ENCODE results near the gene NOP56. TPM values are rescaled to one million over a fixed set of nuclear protein-coding genes. Genes with fewer than 3 reads are reported as not detected.

Gene NOP56
- polyA plus RNA-seq, 2 donors: 135 to 175 TPM

GRCh38 chr20:2617099-2617714 is 35.2 kb upstream of the NOP56 start:
- H3K36me3 ChIP-seq (ENCODE audit: control insufficient read depth in 2 of 2, insufficient read depth in 2 of 2, low read length in 1 of 2): no peaks in the 10 kb centered on the region
- no peak overlapping the region for H3K4me3 ChIP-seq (ENCODE audit: low read depth in 1 of 2, low read length in 2 of 2)
- H3K27me3 ChIP-seq (ENCODE audit: control insufficient read depth in 1 of 2, insufficient read depth in 2 of 2, low read length in 2 of 2): peaks cover 0 to 2% of the 10 kb centered on the region in 2 donors
- H3K4me1 ChIP-seq (ENCODE audit: control insufficient read depth in 2 of 2, insufficient read depth in 2 of 2, low read length in 1 of 2): no peaks in the 10 kb centered on the region
- no peaks in the 10 kb centered on the region for H3K9me3 ChIP-seq (ENCODE audit: control insufficient read depth in 2 of 2, insufficient read depth in 1 of 2, low read depth in 1 of 2, low read length in 1 of 2)
- H3K27ac ChIP-seq (ENCODE audit: low read depth in 2 of 2, low read length in 1 of 2): no peak overlapping the region
- WGBS, 2 donors: 85 to 88% methylated on average over 16 of the region's 16 CpGs

- Histone ChIP-seq H3K36me3 (ENCODE audit: control insufficient read depth in 2 of 2, insufficient read depth in 2 of 2, low read length in 1 of 2) (no peaks in the 10 kb centered on the region), H3K9me3 (ENCODE audit: control insufficient read depth in 2 of 2, insufficient read depth in 1 of 2, low read depth in 1 of 2, low read length in 1 of 2) (no peaks in the 10 kb centered on the region), H3K27ac (ENCODE audit: low read depth in 2 of 2, low read length in 1 of 2) (no peak overlapping the region), H3K27me3 (ENCODE audit: control insufficient read depth in 1 of 2, insufficient read depth in 2 of 2, low read length in 2 of 2) (peaks cover 0 to 2% of the 10 kb centered on the region in 2 donors), H3K4me3 (ENCODE audit: low read depth in 1 of 2, low read length in 2 of 2) (no peak overlapping the region), H3K4me1 (ENCODE audit: control insufficient read depth in 2 of 2, insufficient read depth in 2 of 2, low read length in 1 of 2) (no peaks in the 10 kb centered on the region)
- 75 to 77% methylated on average over 6 of the region's 6 CpGs for WGBS, 2 donors
Measured at GRCh38 chr20:2618815-2619214, 33.6 kb upstream of the NOP56 start.

- H3K36me3 ChIP-seq (ENCODE audit: control insufficient read depth in 2 of 2, insufficient read depth in 2 of 2, low read length in 1 of 2): no peaks in the 10 kb centered on the region
- H3K4me3 ChIP-seq (ENCODE audit: low read depth in 1 of 2, low read length in 2 of 2): no peak overlapping the region
- peaks cover 0 to 2% of the 10 kb centered on the region in 2 donors for H3K27me3 ChIP-seq (ENCODE audit: control insufficient read depth in 1 of 2, insufficient read depth in 2 of 2, low read length in 2 of 2)
- no peak overlapping the region for H3K27ac ChIP-seq (ENCODE audit: low read depth in 2 of 2, low read length in 1 of 2)
- H3K9me3 ChIP-seq (ENCODE audit: control insufficient read depth in 2 of 2, insufficient read depth in 1 of 2, low read depth in 1 of 2, low read length in 1 of 2): no peaks in the 10 kb centered on the region
- H3K4me1 ChIP-seq (ENCODE audit: control insufficient read depth in 2 of 2, insufficient read depth in 2 of 2, low read length in 1 of 2): no peaks in the 10 kb centered on the region
- 64 to 74% methylated on average over 2 of the region's 2 CpGs for WGBS, 2 donors
Measured at GRCh38 chr20:2619337-2619736, 33.1 kb upstream of the NOP56 start.

GRCh38 chr20:2619961-2620595 is 32.4 kb upstream of the NOP56 start:
- no peaks in the 10 kb centered on the region for H3K4me1 ChIP-seq (ENCODE audit: control insufficient read depth in 2 of 2, insufficient read depth in 2 of 2, low read length in 1 of 2)

GRCh38 chr20:2624190-2624589 is 28.2 kb upstream of the NOP56 start:
- H3K27me3 ChIP-seq (ENCODE audit: control insufficient read depth in 1 of 2, insufficient read depth in 2 of 2, low read length in 2 of 2): no peaks in the 10 kb centered on the region
- WGBS, 2 donors: 66 to 67% methylated on average over 4 of the region's 4 CpGs
- H3K27ac ChIP-seq (ENCODE audit: low read depth in 2 of 2, low read length in 1 of 2): no peak overlapping the region
- H3K36me3 ChIP-seq (ENCODE audit: control insufficient read depth in 2 of 2, insufficient read depth in 2 of 2, low read length in 1 of 2): no peaks in the 10 kb centered on the region
- no peak overlapping the region for H3K4me3 ChIP-seq (ENCODE audit: low read depth in 1 of 2, low read length in 2 of 2)
- H3K4me1 ChIP-seq (ENCODE audit: control insufficient read depth in 2 of 2, insufficient read depth in 2 of 2, low read length in 1 of 2): no peaks in the 10 kb centered on the region
- peaks cover 0 to 3% of the 10 kb centered on the region in 2 donors for H3K9me3 ChIP-seq (ENCODE audit: control insufficient read depth in 2 of 2, insufficient read depth in 1 of 2, low read depth in 1 of 2, low read length in 1 of 2)

More at GRCh38 chr20:2619961-2620595, 32.4 kb upstream of the NOP56 start:
- 71 to 78% methylated on average over 3 of the region's 3 CpGs for WGBS, 2 donors
- Histone ChIP-seq H3K36me3 (ENCODE audit: control insufficient read depth in 2 of 2, insufficient read depth in 2 of 2, low read length in 1 of 2) (no peaks in the 10 kb centered on the region), H3K9me3 (ENCODE audit: control insufficient read depth in 2 of 2, insufficient read depth in 1 of 2, low read depth in 1 of 2, low read length in 1 of 2) (no peaks in the 10 kb centered on the region), H3K4me3 (ENCODE audit: low read depth in 1 of 2, low read length in 2 of 2) (no peak overlapping the region), H3K27ac (ENCODE audit: low read depth in 2 of 2, low read length in 1 of 2) (no peak overlapping the region), H3K27me3 (ENCODE audit: control insufficient read depth in 1 of 2, insufficient read depth in 2 of 2, low read length in 2 of 2) (peaks cover 0 to 2% of the 10 kb centered on the region in 2 donors)

- Histone ChIP-seq H3K9me3 (ENCODE audit: control insufficient read depth in 2 of 2, insufficient read depth in 1 of 2, low read depth in 1 of 2, low read length in 1 of 2) (peaks cover 0 to 3% of the 10 kb centered on the region in 2 donors), H3K36me3 (ENCODE audit: control insufficient read depth in 2 of 2, insufficient read depth in 2 of 2, low read length in 1 of 2) (no peaks in the 10 kb centered on the region), H3K27me3 (ENCODE audit: control insufficient read depth in 1 of 2, insufficient read depth in 2 of 2, low read length in 2 of 2) (no peaks in the 10 kb centered on the region), H3K4me3 (ENCODE audit: low read depth in 1 of 2, low read length in 2 of 2) (no peak overlapping the region), H3K27ac (ENCODE audit: low read depth in 2 of 2, low read length in 1 of 2) (no peak overlapping the region), H3K4me1 (ENCODE audit: control insufficient read depth in 2 of 2, insufficient read depth in 2 of 2, low read length in 1 of 2) (no peaks in the 10 kb centered on the region)
- 59 to 66% methylated on average over 2 of the region's 2 CpGs for WGBS, 2 donors
Measured at GRCh38 chr20:2625062-2625461, 27.4 kb upstream of the NOP56 start.

- Histone ChIP-seq H3K9me3 (ENCODE audit: control insufficient read depth in 2 of 2, insufficient read depth in 1 of 2, low read depth in 1 of 2, low read length in 1 of 2) (peaks cover 0 to 3% of the 10 kb centered on the region in 2 donors), H3K36me3 (ENCODE audit: control insufficient read depth in 2 of 2, insufficient read depth in 2 of 2, low read length in 1 of 2) (no peaks in the 10 kb centered on the region), H3K4me1 (ENCODE audit: control insufficient read depth in 2 of 2, insufficient read depth in 2 of 2, low read length in 1 of 2) (no peaks in the 10 kb centered on the region), H3K4me3 (ENCODE audit: low read depth in 1 of 2, low read length in 2 of 2) (no peak overlapping the region), H3K27me3 (ENCODE audit: control insufficient read depth in 1 of 2, insufficient read depth in 2 of 2, low read length in 2 of 2) (no peaks in the 10 kb centered on the region), H3K27ac (ENCODE audit: low read depth in 2 of 2, low read length in 1 of 2) (no peak overlapping the region)
- 51 to 59% methylated on average over 9 of the region's 9 CpGs for WGBS, 2 donors
Measured at GRCh38 chr20:2626853-2627541, 25.4 kb upstream of the NOP56 start.

GRCh38 chr20:2631228-2631627 is 21.2 kb upstream of the NOP56 start:
- no peaks in the 10 kb centered on the region for H3K36me3 ChIP-seq (ENCODE audit: control insufficient read depth in 2 of 2, insufficient read depth in 2 of 2, low read length in 1 of 2)
- H3K4me1 ChIP-seq (ENCODE audit: control insufficient read depth in 2 of 2, insufficient read depth in 2 of 2, low read length in 1 of 2): no peaks in the 10 kb centered on the region
- no peaks in the 10 kb centered on the region for H3K27me3 ChIP-seq (ENCODE audit: control insufficient read depth in 1 of 2, insufficient read depth in 2 of 2, low read length in 2 of 2)
- peaks cover 0 to 1% of the 10 kb centered on the region in 2 donors for H3K9me3 ChIP-seq (ENCODE audit: control insufficient read depth in 2 of 2, insufficient read depth in 1 of 2, low read depth in 1 of 2, low read length in 1 of 2)
- H3K4me3 ChIP-seq (ENCODE audit: low read depth in 1 of 2, low read length in 2 of 2): no peak overlapping the region
- 31 to 40% methylated on average over 1 of the region's 1 CpG for WGBS, 2 donors
- no peak overlapping the region for H3K27ac ChIP-seq (ENCODE audit: low read depth in 2 of 2, low read length in 1 of 2)

GRCh38 chr20:2633381-2633780 is 19.1 kb upstream of the NOP56 start:
- Histone ChIP-seq H3K9me3 (ENCODE audit: control insufficient read depth in 2 of 2, insufficient read depth in 1 of 2, low read depth in 1 of 2, low read length in 1 of 2) (no peaks in the 10 kb centered on the region), H3K4me3 (ENCODE audit: low read depth in 1 of 2, low read length in 2 of 2) (no peak overlapping the region), H3K4me1 (ENCODE audit: control insufficient read depth in 2 of 2, insufficient read depth in 2 of 2, low read length in 1 of 2) (no peaks in the 10 kb centered on the region), H3K36me3 (ENCODE audit: control insufficient read depth in 2 of 2, insufficient read depth in 2 of 2, low read length in 1 of 2) (no peaks in the 10 kb centered on the region), H3K27ac (ENCODE audit: low read depth in 2 of 2, low read length in 1 of 2) (no peak overlapping the region), H3K27me3 (ENCODE audit: control insufficient read depth in 1 of 2, insufficient read depth in 2 of 2, low read length in 2 of 2) (no peaks in the 10 kb centered on the region)
- WGBS, 2 donors: 3 to 23% methylated on average over 1 of the region's 1 CpG

Measured in esophagus (tissue), 2 donors.